Measurements from ENCODE around the gene BNIP1. TPM values are rescaled to one million over a fixed set of nuclear protein-coding genes. Genes with fewer than 3 reads are reported as not detected.

Gene BNIP1
- total and polyA plus RNA-seq, 4 donors: 12.1 to 15.0 (median 14.3) TPM

DNA sequence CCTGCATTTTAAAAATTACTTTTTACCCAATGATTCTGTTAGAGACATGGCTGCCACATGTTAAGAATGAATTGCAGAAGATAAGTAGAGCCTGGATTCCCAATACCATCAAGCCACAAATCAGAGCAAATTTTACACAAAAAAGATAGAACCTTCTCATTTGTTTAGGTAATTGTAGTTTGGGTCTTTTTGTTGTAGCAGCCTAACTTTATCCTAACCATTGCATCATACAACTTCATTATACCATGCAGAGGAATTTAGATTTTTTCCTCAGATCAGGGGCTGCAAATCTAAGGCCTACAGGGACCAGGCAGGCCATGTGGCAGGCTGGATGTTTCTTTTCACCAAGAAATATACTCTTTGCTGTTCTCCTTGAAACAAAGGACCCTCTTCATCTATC, 56.0 kb downstream of the BNIP1 start:
- no peak overlapping the region for H3K27ac ChIP-seq (ENCODE audit: low read depth in 1 of 2, low read length in 1 of 2)
- peaks cover 0 to 21% (median 0%) of the 10 kb centered on the region in 4 donors for H3K9me3 ChIP-seq (ENCODE audit: control insufficient read depth in 4 of 4, insufficient read depth in 3 of 4, low read length in 3 of 4)
- H3K27me3 ChIP-seq (ENCODE audit: control insufficient read depth in 3 of 3, insufficient read depth in 3 of 3, low read length in 2 of 3): peaks cover 9 to 19% (median 18%) of the 10 kb centered on the region in 3 donors
- no peak for ATAC-seq (ENCODE audit: insufficient read depth, low FRiP score)
- TF ChIP-seq, protein P1, sequence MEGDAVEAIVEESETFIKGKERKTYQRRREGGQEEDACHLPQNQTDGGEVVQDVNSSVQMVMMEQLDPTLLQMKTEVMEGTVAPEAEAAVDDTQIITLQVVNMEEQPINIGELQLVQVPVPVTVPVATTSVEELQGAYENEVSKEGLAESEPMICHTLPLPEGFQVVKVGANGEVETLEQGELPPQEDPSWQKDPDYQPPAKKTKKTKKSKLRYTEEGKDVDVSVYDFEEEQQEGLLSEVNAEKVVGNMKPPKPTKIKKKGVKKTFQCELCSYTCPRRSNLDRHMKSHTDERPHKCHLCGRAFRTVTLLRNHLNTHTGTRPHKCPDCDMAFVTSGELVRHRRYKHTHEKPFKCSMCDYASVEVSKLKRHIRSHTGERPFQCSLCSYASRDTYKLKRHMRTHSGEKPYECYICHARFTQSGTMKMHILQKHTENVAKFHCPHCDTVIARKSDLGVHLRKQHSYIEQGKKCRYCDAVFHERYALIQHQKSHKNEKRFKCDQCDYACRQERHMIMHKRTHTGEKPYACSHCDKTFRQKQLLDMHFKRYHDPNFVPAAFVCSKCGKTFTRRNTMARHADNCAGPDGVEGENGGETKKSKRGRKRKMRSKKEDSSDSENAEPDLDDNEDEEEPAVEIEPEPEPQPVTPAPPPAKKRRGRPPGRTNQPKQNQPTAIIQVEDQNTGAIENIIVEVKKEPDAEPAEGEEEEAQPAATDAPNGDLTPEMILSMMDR (IDR thresholded peaks at IDR 0.05; ENCODE audit: control extremely low read depth, extremely low read depth): no peak
- no peaks in the 10 kb centered on the region for H3K36me3 ChIP-seq (ENCODE audit: control insufficient read depth in 4 of 4, insufficient read depth in 4 of 4, low read length in 4 of 4)
- no peak for DNase-seq
- H3K4me1 ChIP-seq (ENCODE audit: control insufficient read depth in 5 of 5, insufficient read depth in 5 of 5, low read length in 5 of 5): no peaks in the 10 kb centered on the region
- H3K9ac ChIP-seq (ENCODE audit: insufficient read depth in 1 of 2, low read length in 2 of 2): no peak overlapping the region
- H3K4me3 ChIP-seq: no peak overlapping the region

DNA sequence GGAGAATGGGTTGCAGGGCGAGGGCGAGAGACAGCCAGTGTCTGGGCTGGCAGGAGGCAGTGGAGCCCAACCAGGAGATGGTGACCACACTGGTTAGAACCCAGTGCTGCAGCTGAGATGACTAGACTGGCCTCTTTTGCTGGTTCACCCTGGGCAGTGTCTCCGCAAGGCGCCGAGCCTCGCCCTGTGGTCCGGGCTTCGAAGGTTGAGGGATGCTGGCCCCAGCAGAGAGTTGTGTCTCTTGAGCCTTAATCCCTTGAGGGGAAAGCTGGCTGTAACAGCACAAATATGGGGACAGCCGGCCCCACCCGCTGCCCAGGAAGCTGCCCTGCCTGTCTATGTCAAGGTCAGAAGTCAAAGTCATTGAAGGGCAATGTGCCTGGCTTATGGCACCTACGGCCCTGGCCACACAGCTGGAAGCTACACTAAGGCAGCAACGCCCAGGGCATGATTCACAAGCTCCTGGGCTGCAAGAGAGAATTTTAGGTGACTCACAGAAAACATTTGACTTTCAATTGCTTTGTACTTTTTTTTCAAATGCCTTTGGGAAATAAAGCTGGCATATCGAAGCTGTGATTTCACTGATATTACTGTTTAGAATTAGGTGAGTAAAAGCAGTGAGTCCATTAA, 57.4 kb downstream of the BNIP1 start:
- ATAC-seq (ENCODE audit: insufficient read depth, low FRiP score) (no peak), DNase-seq (no peak)
- Histone ChIP-seq H3K9me3 (ENCODE audit: control insufficient read depth in 4 of 4, insufficient read depth in 3 of 4, low read length in 3 of 4) (peaks cover 0 to 21% (median 0%) of the 10 kb centered on the region in 4 donors), H3K9ac (ENCODE audit: insufficient read depth in 1 of 2, low read length in 2 of 2) (no peak overlapping the region), H3K4me3 (no peak overlapping the region), H3K27me3 (ENCODE audit: control insufficient read depth in 3 of 3, insufficient read depth in 3 of 3, low read length in 2 of 3) (peaks cover 9 to 27% (median 18%) of the 10 kb centered on the region in 3 donors), H3K27ac (ENCODE audit: low read depth in 1 of 2, low read length in 1 of 2) (no peak overlapping the region), H3K36me3 (ENCODE audit: control insufficient read depth in 4 of 4, insufficient read depth in 4 of 4, low read length in 4 of 4) (no peaks in the 10 kb centered on the region), H3K4me1 (ENCODE audit: control insufficient read depth in 5 of 5, insufficient read depth in 5 of 5, low read length in 5 of 5) (no peaks in the 10 kb centered on the region)
- TF ChIP-seq, protein P1 (IDR thresholded peaks at IDR 0.05; ENCODE audit: control extremely low read depth, extremely low read depth): no peak
- WGBS, 2 donors: 80 to 88% methylated on average over 13 of the region's 13 CpGs

DNA sequence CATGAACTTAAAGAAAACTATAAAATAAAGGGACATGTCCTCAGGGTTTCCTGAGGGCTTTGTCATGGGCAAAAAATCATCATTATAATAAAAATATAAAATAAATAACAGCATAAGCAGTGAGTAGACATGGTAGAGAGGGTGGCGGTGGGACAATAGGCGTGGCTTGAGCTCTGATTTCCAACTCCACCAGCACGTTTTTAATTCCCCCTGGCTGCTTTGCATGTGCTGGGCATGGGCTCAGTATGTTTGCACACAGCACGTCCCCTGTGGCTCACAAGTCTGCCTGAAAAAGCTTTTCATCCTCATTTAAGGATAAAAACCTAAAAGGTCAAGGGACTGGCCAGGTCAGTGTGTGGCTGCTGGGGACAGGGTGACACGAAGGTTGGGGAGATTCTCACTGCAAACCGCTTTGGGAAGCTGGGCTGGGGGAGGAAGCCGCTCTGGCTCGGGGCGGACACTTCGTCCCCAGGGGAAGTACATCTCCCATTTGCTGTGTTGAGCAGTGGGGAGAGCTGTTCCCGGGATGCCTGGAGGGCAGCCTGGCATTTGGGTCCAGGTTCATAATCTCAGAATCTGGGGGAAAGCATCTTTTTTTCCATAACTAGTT, 58.0 kb downstream of the BNIP1 start:
- Histone ChIP-seq H3K4me1 (ENCODE audit: control insufficient read depth in 5 of 5, insufficient read depth in 5 of 5, low read length in 5 of 5) (no peaks in the 10 kb centered on the region), H3K4me3 (no peak overlapping the region), H3K27ac (ENCODE audit: low read depth in 1 of 2, low read length in 1 of 2) (no peak overlapping the region), H3K36me3 (ENCODE audit: control insufficient read depth in 4 of 4, insufficient read depth in 4 of 4, low read length in 4 of 4) (no peaks in the 10 kb centered on the region), H3K9me3 (ENCODE audit: control insufficient read depth in 4 of 4, insufficient read depth in 3 of 4, low read length in 3 of 4) (peaks cover 0 to 18% (median 0%) of the 10 kb centered on the region in 4 donors), H3K9ac (ENCODE audit: insufficient read depth in 1 of 2, low read length in 2 of 2) (no peak overlapping the region), H3K27me3 (ENCODE audit: control insufficient read depth in 3 of 3, insufficient read depth in 3 of 3, low read length in 2 of 3) (peaks cover 9 to 27% (median 18%) of the 10 kb centered on the region in 3 donors)
- DNase-seq: peak in 1 of 3 donors; percentile 2
- TF ChIP-seq, protein P1 (IDR thresholded peaks at IDR 0.05; ENCODE audit: control extremely low read depth, extremely low read depth): no peak
- no peak for ATAC-seq (ENCODE audit: insufficient read depth, low FRiP score)
- 15 to 18% methylated on average over 11 of the region's 11 CpGs for WGBS, 2 donors

Measured in lung (tissue), 12 donors.